K562 (cell line): ENCODE data around the gene RIMKLB. TPM values are rescaled to one million over a fixed set of nuclear protein-coding genes. Genes with fewer than 3 reads are reported as not detected.

Source experiments
- ATAC-seq: fragments of 200-7000 bp; cut with Tn5 transposase; 3 replicates; pipeline ENCODE4 v1.9.1; 2020; ENCODE audit warnings: moderate library complexity
- BruUV-seq: library from RNA; stranded (reverse); fragments of 400-500 nt; replicated peaks from 2 replicates; lab custom pipeline; 2021; lab: Mats Ljungman, UMichigan
- CTCF ChIA-PET: fragments of 300-600 bp; formaldehyde crosslinking; extraction: SDS; loops from one replicate; lab custom pipeline; 2021; ENCODE audit warnings: low intra/inter-chr PET ratio; lab: Yijun Ruan, JAX
- POLR2A ChIA-PET: fragments of 300-600, 350-650 bp; sonication (Branson Sonifier 250); formaldehyde crosslinking; extraction: SDS; loops from one replicate; lab custom pipeline; 2021; ENCODE audit warnings: antibody characterized with exemption, inconsistent platforms; lab: Yijun Ruan, JAX
- DNase-seq, 4 experiments: peaks; one replicate each; pipeline versions ENCODE4 v3.0.0 to v3.0.0-alpha.2; 2011 to 2018; ENCODE audit warnings: low spot score in 3 of 4, mixed read lengths in 3 of 4; ENCODE audit errors: extremely low read depth in 1 of 4
- FAIRE-seq: peaks from 2 replicates; lab custom pipeline; 2011; peaks lifted over from hg19 to GRCh38; lab: Jason Lieb, UNC
- H2AFZ ChIP-seq: 2 replicates; pipeline ENCODE4 v1.6.0; 2011; ENCODE audit warnings: low read depth, low read length, control low read depth, inconsistent platforms
- H3K27ac ChIP-seq: fragments of 200-600 bp; 3 replicates; pipeline ENCODE4 v1.8.0; 2011; ENCODE audit warnings: low read depth, mild to moderate bottlenecking, control low read depth, inconsistent platforms, low read length, moderate library complexity, mixed read lengths; ENCODE audit errors: extremely low read depth
- H3K27me3 ChIP-seq, 2 experiments: fragments of 300-600 bp in 1 of 2; 2 replicates in 1 of 2; 3 replicates in 1 of 2; pipeline versions ENCODE4 v1.6.0 to v1.8.0; 2011; ENCODE audit warnings: inconsistent platforms in 2 of 2, low read length in 2 of 2, mild to moderate bottlenecking in 1 of 2, mixed read lengths in 1 of 2, moderate library complexity in 1 of 2; ENCODE audit not compliant: control insufficient read depth in 2 of 2, insufficient read depth in 2 of 2
- H3K36me3 ChIP-seq: fragments of 300-600 bp; 3 replicates; pipeline ENCODE4 v1.8.0; 2011; ENCODE audit warnings: mild to moderate bottlenecking, low read length, inconsistent platforms; ENCODE audit not compliant: control insufficient read depth, insufficient read depth
- H3K4me1 ChIP-seq, 2 experiments: fragments of 200-600 bp in 1 of 2; replicated peaks in 1 of 2; 2 replicates in 1 of 2; 3 replicates in 1 of 2; pipeline versions ENCODE4 v1.5.1 to v1.8.0; 2011; ENCODE audit warnings: inconsistent platforms in 2 of 2, low read length in 2 of 2, mild to moderate bottlenecking in 1 of 2, mixed read lengths in 1 of 2, moderate library complexity in 1 of 2; ENCODE audit not compliant: control insufficient read depth in 2 of 2, insufficient read depth in 2 of 2
- H3K4me2 ChIP-seq: 2 replicates; pipeline ENCODE4 v1.6.1; 2011; ENCODE audit warnings: low read length, control low read depth, inconsistent platforms, mixed read lengths; ENCODE audit not compliant: insufficient read depth
- H3K4me3 ChIP-seq: fragments of 200-600 bp; sonication (generic), shearing (Covaris generic); 2 replicates; pipeline ENCODE4 v1.5.1; 2016; ENCODE audit warnings: control low read depth, inconsistent platforms
- H3K79me2 ChIP-seq: fragments of 200-600 bp; 3 replicates; pipeline ENCODE4 v1.8.0; 2011; ENCODE audit warnings: low read length, inconsistent platforms; ENCODE audit not compliant: control insufficient read depth, insufficient read depth
- H3K9ac ChIP-seq, 2 experiments: 2 replicates each; pipeline versions ENCODE4 v1.6.0 to v1.6.1; 2011; ENCODE audit warnings: low read depth in 2 of 2, low read length in 2 of 2, control low read depth in 1 of 2, inconsistent platforms in 1 of 2, mild to moderate bottlenecking in 1 of 2, mixed read lengths in 1 of 2; ENCODE audit not compliant: insufficient read depth in 1 of 2
- H3K9me1 ChIP-seq: one replicate; pipeline ENCODE4 v1.6.0; 2011; ENCODE audit warnings: inconsistent platforms, mild to moderate bottlenecking, low read length, moderate library complexity; ENCODE audit not compliant: control insufficient read depth, insufficient read depth
- H3K9me3 ChIP-seq: replicated peaks from 2 replicates; pipeline ENCODE4 v1.5.1; 2011; ENCODE audit warnings: low read depth, low read length, inconsistent platforms; ENCODE audit not compliant: control insufficient read depth, insufficient read depth
- H4K20me1 ChIP-seq: replicated peaks from 2 replicates; pipeline ENCODE4 v1.6.1; 2011; ENCODE audit warnings: low read length, inconsistent platforms, mixed read lengths; ENCODE audit not compliant: control insufficient read depth, insufficient read depth
- E2F8 ChIP-seq: fragments of 450-650 bp; IDR thresholded peaks from 2 replicates; pipeline ENCODE4 v1.7.1; 2018; ENCODE audit warnings: mild to moderate bottlenecking, low read depth; ENCODE audit not compliant: partially characterized antibody
- HDAC8 ChIP-seq: fragments of 450-650 bp; IDR thresholded peaks from 2 replicates; pipeline ENCODE4 v1.6.1; 2016; ENCODE audit warnings: mild to moderate bottlenecking, missing genetic modification characterization, moderate library complexity, missing compliant biosample characterization
- HMG20A ChIP-seq: fragments of 450-650 bp; formaldehyde crosslinking; conservative IDR thresholded peaks from 2 replicates; pipeline ENCODE4 v1.4.0; 2020; ENCODE audit warnings: mild to moderate bottlenecking, mixed read lengths
- RCOR1 ChIP-seq, 2 experiments: IDR thresholded peaks; 2 replicates each; pipeline ENCODE4 v1.6.1; 2012; ENCODE audit warnings: low read depth in 2 of 2, low read length in 2 of 2, borderline replicate concordance in 1 of 2, improper control_type of control experiment in 1 of 2
- RNF2 ChIP-seq: sonication (generic); IDR thresholded peaks from 2 replicates; pipeline ENCODE4 v1.6.1; 2016
- SMC3 ChIP-seq: conservative IDR thresholded peaks from 2 replicates; pipeline ENCODE4 v1.6.1; 2011; ENCODE audit warnings: low read depth, low read length, improper control_type of control experiment; ENCODE audit not compliant: insufficient read depth
- WHSC1 ChIP-seq: IDR thresholded peaks from one replicate; pipeline ENCODE4 v1.6.1; 2012; ENCODE audit warnings: low read length, control low read depth, inconsistent platforms
- ZNF12 ChIP-seq: sonication (generic); formaldehyde crosslinking; IDR thresholded peaks from 2 replicates; pipeline ENCODE4 v1.4.0; 2020; ENCODE audit warnings: mild to moderate bottlenecking, missing genetic modification reagents
- ZNF77 ChIP-seq: fragments of 250-450 bp; sonication (Bioruptor Pico); IDR thresholded peaks from 2 replicates; pipeline ENCODE4 v1.5.0; 2020
- WGBS: fragments of 100-300 bp; shearing (Covaris generic); methylation state at CpG from one replicate; pipeline ENCODE4 v1.1.6; 2016; ENCODE audit warnings: low coverage, mixed read lengths; ENCODE audit not compliant: insufficient coverage; ENCODE audit errors: missing lambda C conversion rate; 5-methylcytosine and 5-hydroxymethylcytosine counted together
- in situ Hi-C: fragments of 300-500 bp; cut with MboI; formaldehyde crosslinking; loops from 4 replicates; pipeline ENCODE4 v1.15.0; 2018; ENCODE audit warnings: inconsistent platforms, mixed read lengths
- intact Hi-C: fragments of 100-400 bp; cut with micrococcal nuclease; formaldehyde crosslinking; loops from 2 replicates; pipeline ENCODE4 v1.14.2; 2022
- polyA plus RNA-seq, 8 experiments: library from polyadenylated mRNA; depleted of rRNA in 4 of 8; stranded (reverse) in 5 of 8; unstranded in 3 of 8; fragments of >200 nt; fragmentation: Nextera tagmentation in 2 of 8; fragmentation: Illumina TruSeq in 1 of 8; extraction: Ambion mirVana in 2 of 8; extraction: Trizol in 1 of 8; gene quantifications; 2 replicates each; pipeline versions ENCODE4 v1.2.1 to v1.2.3, GENCODE V29; 2011 to 2014; ENCODE audit warnings: inconsistent platforms in 1 of 8, missing spikeins in 1 of 8
- total RNA-seq, 7 experiments: library from RNA; depleted of rRNA in 6 of 7; stranded (reverse); fragments of >200 nt in 6 of 7; fragmentation: Illumina TruSeq in 2 of 7; extraction: Trizol in 2 of 7; gene quantifications; 2 replicates each; pipeline versions ENCODE4 v1.2.1 to v1.2.3, GENCODE V29; 2011 to 2021; ENCODE audit warnings: low replicate concordance in 1 of 7

Gene RIMKLB
- total and polyA plus RNA-seq, 9 of the 15 experiments (the other 6 are each of a cell fraction or from before 2014, with no cell fraction given): 6.5 to 22.8 (median 17.2) TPM

GRCh38 chr12:8658346-8658745 is 39.4 kb upstream of the RIMKLB start (continued):
- TF ChIP-seq SMC3 (no peak), ZNF77 (CRISPR knock-in tag) (no peak), WHSC1 (no peak), ZNF12 (CRISPR knock-in tag) (no peak), RCOR1 (IDR thresholded peaks at IDR 0.05; ENCODE audit: borderline replicate concordance in 1 of 2, low read depth in 2 of 2, low read length in 2 of 2) (no peak)
- TF ChIP-seq, all 486 proteins: peak for 0

- no peak for FAIRE-seq
- TF ChIP-seq RNF2 (no peak), HDAC8 (no peak), E2F8 (no peak), HMG20A (no peak)
- TF ChIP-seq, all 486 proteins: peak for 0
- no peaks in the 10 kb centered on the region for H3K79me2 ChIP-seq
- no peaks in the 10 kb centered on the region for H3K9me1 ChIP-seq
- no peaks in the 10 kb centered on the region for H3K9me3 ChIP-seq
- no peak overlapping the region for H3K4me3 ChIP-seq
- intact Hi-C loops: no loop called here
- H3K9ac ChIP-seq: no peak overlapping the region
- H3K27ac ChIP-seq: no peak overlapping the region
- peaks cover 11 to 12% of the 10 kb centered on the region in 2 experiments for H3K27me3 ChIP-seq
- in situ Hi-C loops: no loop called here
- ChIA-PET POLR2A (interaction anchor here (0.6 kb wide), 1 partner anchor 13 kb away, joined by 4 read pairs; no protein-coding TSS in a partner anchor), CTCF (no interaction called here)
- 0% methylated on average over 3 of the region's 3 CpGs for WGBS
- no peak overlapping the region for H2AFZ ChIP-seq
- H3K4me1 ChIP-seq: no peaks in the 10 kb centered on the region
- no peaks in the 10 kb centered on the region for H3K36me3 ChIP-seq
- no peak overlapping the region for H3K4me2 ChIP-seq
- no peak for ATAC-seq
- BruUV-seq: no TSS peak
- no peaks in the 10 kb centered on the region for H4K20me1 ChIP-seq
- DNase-seq: no peak
Observed at GRCh38 chr12:8661016-8661415, 36.8 kb upstream of the RIMKLB start.
